ENCODE data around the gene MARCHF3. TPM values are rescaled to one million over a fixed set of nuclear protein-coding genes. Genes with fewer than 3 reads are reported as not detected.

Gene MARCHF3, protein sequence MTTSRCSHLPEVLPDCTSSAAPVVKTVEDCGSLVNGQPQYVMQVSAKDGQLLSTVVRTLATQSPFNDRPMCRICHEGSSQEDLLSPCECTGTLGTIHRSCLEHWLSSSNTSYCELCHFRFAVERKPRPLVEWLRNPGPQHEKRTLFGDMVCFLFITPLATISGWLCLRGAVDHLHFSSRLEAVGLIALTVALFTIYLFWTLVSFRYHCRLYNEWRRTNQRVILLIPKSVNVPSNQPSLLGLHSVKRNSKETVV
- total RNA-seq, result 1.5 to 2.2 TPM (median 2.0 TPM) in 3 replicates
- long read RNA-seq, full-length matches to known transcripts, result 2 of 3 reads
- long read RNA-seq, partial matches to known transcripts, result 0 of 3 reads
- long read RNA-seq, other reads (novel, unspliced or antisense), result 1 of 3 reads

- Mint-ChIP-seq H3K36me3 (ENCODE audit: low read depth) (no peaks in the 10 kb centered on the region), H3K27me3 (ENCODE audit: low read depth) (peaks cover 6% of the 10 kb centered on the region), H3K9me3 (ENCODE audit: low read depth) (no peaks in the 10 kb centered on the region), H3K4me3 (ENCODE audit: unreplicated experiment) (peak within 1 kb of the TSS; percentile 84), H3K27ac (ENCODE audit: unreplicated experiment) (peak within 1 kb of the TSS; percentile 81), H3K4me1 (ENCODE audit: low read depth) (peaks cover 5% of the 10 kb centered on the region)
- peak; percentile 97 for DNase-seq (ENCODE audit: low spot score)
- TF ChIP-seq, protein P1, sequence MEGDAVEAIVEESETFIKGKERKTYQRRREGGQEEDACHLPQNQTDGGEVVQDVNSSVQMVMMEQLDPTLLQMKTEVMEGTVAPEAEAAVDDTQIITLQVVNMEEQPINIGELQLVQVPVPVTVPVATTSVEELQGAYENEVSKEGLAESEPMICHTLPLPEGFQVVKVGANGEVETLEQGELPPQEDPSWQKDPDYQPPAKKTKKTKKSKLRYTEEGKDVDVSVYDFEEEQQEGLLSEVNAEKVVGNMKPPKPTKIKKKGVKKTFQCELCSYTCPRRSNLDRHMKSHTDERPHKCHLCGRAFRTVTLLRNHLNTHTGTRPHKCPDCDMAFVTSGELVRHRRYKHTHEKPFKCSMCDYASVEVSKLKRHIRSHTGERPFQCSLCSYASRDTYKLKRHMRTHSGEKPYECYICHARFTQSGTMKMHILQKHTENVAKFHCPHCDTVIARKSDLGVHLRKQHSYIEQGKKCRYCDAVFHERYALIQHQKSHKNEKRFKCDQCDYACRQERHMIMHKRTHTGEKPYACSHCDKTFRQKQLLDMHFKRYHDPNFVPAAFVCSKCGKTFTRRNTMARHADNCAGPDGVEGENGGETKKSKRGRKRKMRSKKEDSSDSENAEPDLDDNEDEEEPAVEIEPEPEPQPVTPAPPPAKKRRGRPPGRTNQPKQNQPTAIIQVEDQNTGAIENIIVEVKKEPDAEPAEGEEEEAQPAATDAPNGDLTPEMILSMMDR (IDR thresholded peaks at IDR 0.05), result peak; percentile 73
Observed at GRCh38 chr5:127030259-127031146, at the start of gene MARCHF3. Gene MARCHF3 (minus strand): TSS chr5:127030558. CDS start chr5:126918171, 112,387 bp downstream.

DNA sequence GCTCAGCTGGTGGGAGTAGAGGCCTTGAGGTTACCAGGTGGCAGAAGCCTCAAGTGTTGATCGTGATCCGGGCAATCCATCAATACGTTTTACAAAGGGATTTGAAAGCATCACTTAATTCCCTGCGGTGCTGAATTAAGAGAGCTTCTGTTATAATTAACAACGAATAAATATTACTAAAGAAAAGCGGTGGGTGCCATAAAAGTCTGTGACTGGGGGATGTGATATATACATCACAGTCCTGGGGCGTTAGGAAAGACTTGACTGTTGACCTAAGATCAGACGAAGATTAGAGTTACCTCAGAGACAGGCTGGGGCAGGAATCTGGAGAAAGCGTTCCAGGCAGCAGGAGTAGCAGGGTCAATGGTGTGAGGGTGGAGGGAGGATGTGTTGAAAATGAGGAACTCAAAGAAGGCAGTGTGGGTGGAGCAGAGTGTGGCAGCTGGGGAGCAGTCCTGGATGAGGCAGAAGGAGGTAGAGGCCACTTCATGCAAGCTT, 49.7 kb upstream of the MARCHF3 start:
- H3K4me3 Mint-ChIP-seq (ENCODE audit: unreplicated experiment), result no peak overlapping the region
- DNase-seq (ENCODE audit: low spot score), result no peak
- TF ChIP-seq, protein P1 (IDR thresholded peaks at IDR 0.05), result no peak
- no peaks in the 10 kb centered on the region for H3K36me3 Mint-ChIP-seq (ENCODE audit: low read depth)
- H3K27ac Mint-ChIP-seq (ENCODE audit: unreplicated experiment), result no peak overlapping the region
- peaks cover 23% of the 10 kb centered on the region for H3K4me1 Mint-ChIP-seq (ENCODE audit: low read depth)
- H3K27me3 Mint-ChIP-seq (ENCODE audit: low read depth), result peaks cover 1% of the 10 kb centered on the region
- no peaks in the 10 kb centered on the region for H3K9me3 Mint-ChIP-seq (ENCODE audit: low read depth)

GRCh38 chr5:127077366-127077765, 47.0 kb upstream of the MARCHF3 start:
- no peak for DNase-seq (ENCODE audit: low spot score)
- TF ChIP-seq, protein P1 (IDR thresholded peaks at IDR 0.05), result no peak
- Mint-ChIP-seq H3K4me3 (ENCODE audit: unreplicated experiment) (no peak overlapping the region), H3K27me3 (ENCODE audit: low read depth) (peaks cover 1% of the 10 kb centered on the region), H3K9me3 (ENCODE audit: low read depth) (no peaks in the 10 kb centered on the region), H3K36me3 (ENCODE audit: low read depth) (no peaks in the 10 kb centered on the region), H3K4me1 (ENCODE audit: low read depth) (peaks cover 23% of the 10 kb centered on the region), H3K27ac (ENCODE audit: unreplicated experiment) (no peak overlapping the region)

- no peak for DNase-seq (ENCODE audit: low spot score)
- Mint-ChIP-seq H3K4me3 (ENCODE audit: unreplicated experiment) (no peak overlapping the region), H3K27me3 (ENCODE audit: low read depth) (peaks cover 1% of the 10 kb centered on the region), H3K36me3 (ENCODE audit: low read depth) (no peaks in the 10 kb centered on the region), H3K4me1 (ENCODE audit: low read depth) (peaks cover 23% of the 10 kb centered on the region), H3K9me3 (ENCODE audit: low read depth) (no peaks in the 10 kb centered on the region), H3K27ac (ENCODE audit: unreplicated experiment) (peak overlapping the region; percentile 36)
- TF ChIP-seq, protein P1 (IDR thresholded peaks at IDR 0.05), result no peak
Observed at GRCh38 chr5:127076315-127077129, 46.2 kb upstream of the MARCHF3 start.

All from chondrocyte (in vitro differentiated cells).